ENCODE results near the gene MLPH.

The MLPH gene

DNA sequence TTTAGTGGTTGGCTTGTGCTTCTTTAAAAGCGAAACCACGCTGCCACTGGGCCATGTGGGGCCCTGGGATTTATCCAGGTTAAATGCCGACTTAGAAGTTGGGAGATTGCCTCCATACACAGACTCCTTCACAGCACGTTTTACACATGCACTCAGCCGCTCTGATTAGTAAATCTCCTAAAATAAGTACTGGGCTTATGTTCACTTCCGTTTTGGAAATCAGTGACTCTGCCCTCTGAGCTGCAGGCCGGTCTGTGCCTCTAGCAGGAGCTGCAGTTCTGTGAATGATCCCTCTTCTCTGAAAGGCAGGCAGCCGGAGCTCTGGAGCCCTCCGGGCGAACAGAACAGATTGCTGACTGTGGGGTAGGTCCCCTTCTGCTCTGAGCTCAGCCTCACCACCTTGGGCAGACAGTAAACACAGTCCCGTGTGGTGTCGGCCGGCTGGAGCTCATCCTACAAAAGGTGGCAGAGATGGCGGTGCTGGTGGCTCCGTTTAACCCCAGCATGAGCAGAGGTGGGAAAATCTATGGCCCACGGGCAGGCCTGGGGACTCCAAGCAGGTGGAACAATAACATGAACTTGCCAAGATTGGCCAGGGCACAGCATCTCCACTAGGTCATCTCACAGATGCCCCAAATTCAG lies 113.3 kb downstream of the MLPH start:
- peak overlapping the region; percentile 88 for H3K9ac ChIP-seq (ENCODE audit: low read length)
- H2BK120ac ChIP-seq (ENCODE audit: low read depth, low read length): no peak overlapping the region
- 81% methylated on average over 16 of the region's 16 CpGs for WGBS
- no peak overlapping the region for H2BK5ac ChIP-seq (ENCODE audit: low read depth, low read length, poor library complexity, severe bottlenecking)
- no peaks in the 10 kb centered on the region for H3K79me1 ChIP-seq (replicated peaks; ENCODE audit: low read length, poor library complexity, severe bottlenecking)
- peak overlapping the region; percentile 46 for H4K8ac ChIP-seq (ENCODE audit: low read length)
- no peak overlapping the region for H2AK5ac ChIP-seq (ENCODE audit: low read length, severe bottlenecking)
- H3K27ac ChIP-seq (ENCODE audit: low read length, poor library complexity, severe bottlenecking): no peak overlapping the region
- H3K18ac ChIP-seq (ENCODE audit: low read depth in 1 of 2, low read length in 2 of 2): peak overlapping the region; percentile 23 to 72
- no peak overlapping the region for H2AFZ ChIP-seq (ENCODE audit: low read depth, low read length)
- peak overlapping the region; percentile 15 to 42 for H2BK12ac ChIP-seq (ENCODE audit: low read length in 2 of 2)
- H3K9me3 ChIP-seq (ENCODE audit: control insufficient read depth, low read length): no peaks in the 10 kb centered on the region
- peak overlapping the region; percentile 76 for H4K91ac ChIP-seq (ENCODE audit: low read length)
- H3K27me3 ChIP-seq (ENCODE audit: control insufficient read depth in 1 of 2, insufficient read depth in 1 of 2, low read length in 2 of 2): no peaks in the 10 kb centered on the region
- no peak overlapping the region for H3K4me2 ChIP-seq (ENCODE audit: low read length, poor library complexity, severe bottlenecking)
- H3K14ac ChIP-seq (ENCODE audit: low read length in 2 of 2): peak overlapping the region in 1 of 2 experiments; percentile 32
- no peak overlapping the region for H3K23ac ChIP-seq (ENCODE audit: low read length in 2 of 2)
- H3K36me3 ChIP-seq (ENCODE audit: control insufficient read depth in 1 of 2, insufficient read depth in 2 of 2, low read depth in 1 of 2, low read length in 2 of 2): no peaks in the 10 kb centered on the region
- peaks cover 5% of the 10 kb centered on the region for H3K4me1 ChIP-seq (ENCODE audit: control insufficient read depth, insufficient read depth, low read depth, low read length)
- no peak for DNase-seq
- no peak overlapping the region for H3K4ac ChIP-seq (ENCODE audit: low read depth in 1 of 2, low read length in 2 of 2)
- H2BK15ac ChIP-seq (ENCODE audit: low read depth, poor library complexity, severe bottlenecking): peak overlapping the region; percentile 71
- peak overlapping the region in 1 of 2 experiments; percentile 52 for H3K4me3 ChIP-seq (ENCODE audit: insufficient read depth in 1 of 2, low read depth in 1 of 2, low read length in 2 of 2)

DNA sequence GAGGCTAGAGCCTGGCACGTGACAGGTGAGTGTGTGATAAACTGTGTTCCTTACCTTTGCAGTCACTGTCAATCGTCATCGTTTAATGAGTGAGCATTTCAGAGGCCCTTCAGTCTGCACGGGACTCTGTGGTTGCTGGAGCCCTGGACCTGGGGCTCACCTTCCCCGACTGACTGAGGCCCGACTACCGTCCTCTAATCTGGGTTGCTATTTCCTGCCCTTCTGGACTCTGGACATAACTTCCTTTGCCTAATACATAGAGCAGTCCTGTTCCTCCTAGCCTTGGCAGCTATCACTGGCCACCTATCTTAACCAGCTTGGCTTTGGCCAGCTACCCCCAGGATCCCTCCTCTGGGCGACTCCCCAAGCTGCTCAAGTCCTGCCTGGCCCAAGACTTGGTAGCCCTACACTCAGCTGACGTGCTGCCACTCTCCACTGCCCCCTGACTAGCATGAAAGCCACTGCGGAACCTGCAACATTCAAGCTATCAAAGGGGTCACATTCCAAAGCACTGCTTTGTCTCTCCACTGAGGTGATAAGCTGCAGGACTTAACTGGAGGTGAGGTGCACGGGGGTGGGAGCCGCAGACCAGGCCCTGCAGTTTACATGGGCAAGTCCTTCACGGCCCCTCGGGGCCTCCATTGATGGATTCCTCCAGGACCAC lies 114.5 kb downstream of the MLPH start:
- Histone ChIP-seq H2BK15ac (ENCODE audit: low read depth, poor library complexity, severe bottlenecking) (peak overlapping the region; percentile 6), H3K36me3 (ENCODE audit: control insufficient read depth in 1 of 2, insufficient read depth in 2 of 2, low read depth in 1 of 2, low read length in 2 of 2) (no peaks in the 10 kb centered on the region), H3K4me2 (ENCODE audit: low read length, poor library complexity, severe bottlenecking) (no peak overlapping the region), H3K4me3 (ENCODE audit: insufficient read depth in 1 of 2, low read depth in 1 of 2, low read length in 2 of 2) (no peak overlapping the region), H3K4ac (ENCODE audit: low read depth in 1 of 2, low read length in 2 of 2) (no peak overlapping the region), H3K18ac (ENCODE audit: low read depth in 1 of 2, low read length in 2 of 2) (no peak overlapping the region), H2BK120ac (ENCODE audit: low read depth, low read length) (no peak overlapping the region), H2BK12ac (ENCODE audit: low read length in 2 of 2) (peak overlapping the region; percentile 6 to 29), H3K9me3 (ENCODE audit: control insufficient read depth, low read length) (no peaks in the 10 kb centered on the region), H3K23ac (ENCODE audit: low read length in 2 of 2) (no peak overlapping the region), H2BK5ac (ENCODE audit: low read depth, low read length, poor library complexity, severe bottlenecking) (no peak overlapping the region), H3K27me3 (ENCODE audit: control insufficient read depth in 1 of 2, insufficient read depth in 1 of 2, low read length in 2 of 2) (no peaks in the 10 kb centered on the region), H3K79me1 (replicated peaks; ENCODE audit: low read length, poor library complexity, severe bottlenecking) (no peaks in the 10 kb centered on the region), H3K27ac (ENCODE audit: low read length, poor library complexity, severe bottlenecking) (no peak overlapping the region), H3K9ac (ENCODE audit: low read length) (no peak overlapping the region), H2AK5ac (ENCODE audit: low read length, severe bottlenecking) (no peak overlapping the region), H4K91ac (ENCODE audit: low read length) (no peak overlapping the region), H2AFZ (ENCODE audit: low read depth, low read length) (no peak overlapping the region), H3K14ac (ENCODE audit: low read length in 2 of 2) (no peak overlapping the region), H4K8ac (ENCODE audit: low read length) (no peak overlapping the region), H3K4me1 (ENCODE audit: control insufficient read depth, insufficient read depth, low read depth, low read length) (peaks cover 3% of the 10 kb centered on the region)
- WGBS: 82% methylated on average over 14 of the region's 14 CpGs
- DNase-seq: no peak

DNA sequence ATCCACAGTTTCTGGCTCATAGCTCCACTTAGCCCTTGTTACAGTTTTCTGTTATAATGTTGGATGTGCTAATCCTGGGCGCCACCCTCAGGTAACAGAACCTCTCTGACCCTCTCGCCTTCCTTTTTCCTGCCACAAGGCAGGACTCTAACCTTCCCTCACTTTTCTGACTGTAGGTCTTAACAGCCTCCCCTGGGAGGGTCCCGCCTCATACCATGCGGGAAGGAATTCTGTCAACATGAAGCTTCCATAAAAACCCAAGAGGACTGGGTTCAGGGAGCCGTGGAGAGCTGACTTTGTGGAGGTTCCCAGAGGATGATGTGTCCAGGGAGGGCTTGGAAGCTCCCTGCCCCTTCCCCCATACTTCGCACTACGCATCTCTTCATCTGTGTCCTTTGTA lies 115.4 kb downstream of the MLPH start:
- Histone ChIP-seq H4K91ac (ENCODE audit: low read length) (no peak overlapping the region), H2BK15ac (ENCODE audit: low read depth, poor library complexity, severe bottlenecking) (no peak overlapping the region), H3K9me3 (ENCODE audit: control insufficient read depth, low read length) (no peaks in the 10 kb centered on the region), H2BK5ac (ENCODE audit: low read depth, low read length, poor library complexity, severe bottlenecking) (no peak overlapping the region), H4K8ac (ENCODE audit: low read length) (no peak overlapping the region), H3K4ac (ENCODE audit: low read depth in 1 of 2, low read length in 2 of 2) (no peak overlapping the region), H3K36me3 (ENCODE audit: control insufficient read depth in 1 of 2, insufficient read depth in 2 of 2, low read depth in 1 of 2, low read length in 2 of 2) (no peaks in the 10 kb centered on the region), H3K14ac (ENCODE audit: low read length in 2 of 2) (no peak overlapping the region), H2BK120ac (ENCODE audit: low read depth, low read length) (no peak overlapping the region), H2AFZ (ENCODE audit: low read depth, low read length) (no peak overlapping the region), H3K23ac (ENCODE audit: low read length in 2 of 2) (no peak overlapping the region), H3K27ac (ENCODE audit: low read length, poor library complexity, severe bottlenecking) (no peak overlapping the region), H3K4me2 (ENCODE audit: low read length, poor library complexity, severe bottlenecking) (no peak overlapping the region), H3K9ac (ENCODE audit: low read length) (no peak overlapping the region), H2BK12ac (ENCODE audit: low read length in 2 of 2) (no peak overlapping the region), H3K79me1 (replicated peaks; ENCODE audit: low read length, poor library complexity, severe bottlenecking) (no peaks in the 10 kb centered on the region), H3K27me3 (ENCODE audit: control insufficient read depth in 1 of 2, insufficient read depth in 1 of 2, low read length in 2 of 2) (no peaks in the 10 kb centered on the region), H3K18ac (ENCODE audit: low read depth in 1 of 2, low read length in 2 of 2) (no peak overlapping the region), H3K4me1 (ENCODE audit: control insufficient read depth, insufficient read depth, low read depth, low read length) (peaks cover 3% of the 10 kb centered on the region), H3K4me3 (ENCODE audit: insufficient read depth in 1 of 2, low read depth in 1 of 2, low read length in 2 of 2) (no peak overlapping the region), H2AK5ac (ENCODE audit: low read length, severe bottlenecking) (no peak overlapping the region)
- DNase-seq: no peak
- 76% methylated on average over 7 of the region's 7 CpGs for WGBS

DNA sequence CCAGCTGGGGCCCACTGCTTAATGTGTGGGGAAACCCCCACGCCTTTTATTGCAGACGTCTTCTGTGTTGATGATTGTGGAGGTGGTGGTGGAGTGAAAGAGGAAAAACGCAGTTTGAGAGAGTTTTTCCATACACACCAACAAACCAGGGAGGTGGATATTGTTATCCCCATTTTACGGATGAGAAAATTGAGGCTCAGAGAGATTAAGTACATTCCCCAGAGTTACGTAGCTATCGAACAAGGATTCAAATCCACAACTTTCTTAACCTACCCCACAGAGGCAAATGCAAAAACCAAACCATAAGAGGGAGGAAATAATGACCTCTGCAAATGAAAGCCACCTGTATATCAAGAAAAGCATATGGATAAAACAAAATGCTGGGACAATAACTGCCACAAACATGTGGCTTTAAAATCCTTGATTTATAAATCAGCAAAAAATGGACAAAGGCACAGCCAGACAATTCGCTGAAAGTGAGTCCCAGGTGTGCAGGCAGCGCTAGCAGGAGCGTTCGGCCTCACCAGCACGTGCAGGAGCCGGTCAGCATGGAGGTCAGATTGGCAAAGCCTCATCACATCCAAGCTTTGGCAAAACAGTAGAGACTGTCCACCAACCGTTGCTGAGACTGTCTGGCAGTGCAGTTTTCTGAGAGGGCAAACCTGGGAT lies 116.1 kb downstream of the MLPH start:
- Histone ChIP-seq H3K9ac (ENCODE audit: low read length) (peak overlapping the region; percentile 81), H3K4me2 (ENCODE audit: low read length, poor library complexity, severe bottlenecking) (peak overlapping the region; percentile 20), H3K36me3 (ENCODE audit: control insufficient read depth in 1 of 2, insufficient read depth in 2 of 2, low read depth in 1 of 2, low read length in 2 of 2) (no peaks in the 10 kb centered on the region), H3K79me1 (replicated peaks; ENCODE audit: low read length, poor library complexity, severe bottlenecking) (no peaks in the 10 kb centered on the region), H2AFZ (ENCODE audit: low read depth, low read length) (peak overlapping the region; percentile 15), H3K4me3 (ENCODE audit: insufficient read depth in 1 of 2, low read depth in 1 of 2, low read length in 2 of 2) (peak overlapping the region in 1 of 2 experiments; percentile 54), H2BK15ac (ENCODE audit: low read depth, poor library complexity, severe bottlenecking) (peak overlapping the region; percentile 19), H3K14ac (ENCODE audit: low read length in 2 of 2) (peak overlapping the region in 1 of 2 experiments; percentile 89), H2BK5ac (ENCODE audit: low read depth, low read length, poor library complexity, severe bottlenecking) (no peak overlapping the region), H4K91ac (ENCODE audit: low read length) (no peak overlapping the region), H2BK12ac (ENCODE audit: low read length in 2 of 2) (peak overlapping the region in 1 of 2 experiments; percentile 27), H2AK5ac (ENCODE audit: low read length, severe bottlenecking) (no peak overlapping the region), H3K4ac (ENCODE audit: low read depth in 1 of 2, low read length in 2 of 2) (no peak overlapping the region), H3K9me3 (ENCODE audit: control insufficient read depth, low read length) (no peaks in the 10 kb centered on the region), H3K18ac (ENCODE audit: low read depth in 1 of 2, low read length in 2 of 2) (peak overlapping the region; percentile 7 to 40), H2BK120ac (ENCODE audit: low read depth, low read length) (no peak overlapping the region), H3K23ac (ENCODE audit: low read length in 2 of 2) (no peak overlapping the region), H3K27me3 (ENCODE audit: control insufficient read depth in 1 of 2, insufficient read depth in 1 of 2, low read length in 2 of 2) (no peaks in the 10 kb centered on the region), H3K27ac (ENCODE audit: low read length, poor library complexity, severe bottlenecking) (no peak overlapping the region), H4K8ac (ENCODE audit: low read length) (peak overlapping the region; percentile 32), H3K4me1 (ENCODE audit: control insufficient read depth, insufficient read depth, low read depth, low read length) (peaks cover 3% of the 10 kb centered on the region)
- DNase-seq: no peak
- 93% methylated on average over 12 of the region's 13 CpGs for WGBS
